ENCODE data around the gene FKBP1B. TPM values are rescaled to one million over a fixed set of nuclear protein-coding genes. Genes with fewer than 3 reads are reported as not detected.
"Not testable (repeated sequence)": the region's sequence is repeated elsewhere in the genome, so short reads cannot be mapped to it uniquely, and the experiment has no call there.

The FKBP1B gene
- total RNA-seq, 2 donors from 2014 or later, result 0.64 to 1.4 TPM

DNA sequence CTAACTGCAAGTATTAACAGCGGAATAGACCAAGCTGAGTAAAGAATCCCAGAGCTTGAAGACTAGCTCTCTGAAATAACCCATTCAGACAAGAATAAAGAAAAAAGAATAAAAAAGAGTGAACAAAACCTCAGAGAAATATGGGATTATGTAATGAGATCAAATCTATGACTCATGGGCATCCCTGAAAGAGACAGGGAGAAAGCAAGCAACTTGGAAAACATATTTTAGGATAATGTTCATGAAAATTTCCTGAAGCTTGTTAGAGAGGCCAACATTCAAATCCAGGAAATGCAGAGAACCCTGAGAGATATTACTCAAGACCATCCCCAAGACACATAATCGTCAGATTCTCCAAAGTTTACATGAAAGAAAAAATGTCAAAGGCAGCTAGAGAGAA, 56.3 kb downstream of the FKBP1B start:
- DNase-seq (ENCODE audit: low spot score in 2 of 2), result no peak
- Mint-ChIP-seq H3K27ac (no peak overlapping the region), H3K9me3 (peaks cover 28 to 29% of the 10 kb centered on the region in 2 donors), H3K36me3 (peaks cover 7 to 29% of the 10 kb centered on the region in 2 donors)
- no peak for ATAC-seq

DNA sequence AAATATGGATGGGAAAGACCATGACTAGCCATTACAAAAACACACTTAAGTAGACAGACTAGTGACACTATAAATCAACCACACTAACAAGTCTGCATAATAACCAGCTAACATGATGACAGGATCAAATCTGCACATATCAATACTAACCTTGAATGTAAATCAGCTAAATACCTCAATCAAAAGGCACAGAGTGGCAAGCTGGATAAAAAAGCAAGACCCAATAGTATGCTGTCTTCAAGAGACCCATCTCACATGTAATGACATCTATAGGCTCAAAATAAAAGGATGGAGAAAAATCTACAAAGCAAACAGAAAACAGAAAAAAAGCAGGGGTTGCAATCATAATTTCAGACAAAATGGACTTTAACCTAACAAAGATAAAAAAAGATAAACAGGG, 57.2 kb downstream of the FKBP1B start:
- Mint-ChIP-seq H3K36me3 (peaks cover 7 to 28% of the 10 kb centered on the region in 2 donors), H3K27ac (no peak overlapping the region), H3K9me3 (peaks cover 28 to 29% of the 10 kb centered on the region in 2 donors)
- DNase-seq (ENCODE audit: low spot score in 2 of 2) (no peak), ATAC-seq (no peak)

- Mint-ChIP-seq H3K9me3 (peaks cover 28 to 29% of the 10 kb centered on the region in 2 donors), H3K36me3 (peaks cover 7 to 28% of the 10 kb centered on the region in 2 donors), H3K27ac (no peak overlapping the region)
- DNase-seq (ENCODE audit: low spot score in 2 of 2) (no peak), ATAC-seq (no peak)
Measured at GRCh38 chr2:24107336-24107735, 57.8 kb downstream of the FKBP1B start.

- not testable (repeated sequence) for DNase-seq (ENCODE audit: low spot score in 2 of 2); H3K27ac Mint-ChIP-seq; ATAC-seq
- peaks cover 28 to 29% of the 10 kb centered on the region in 2 donors for H3K9me3 Mint-ChIP-seq
- H3K36me3 Mint-ChIP-seq, result peaks cover 7 to 28% of the 10 kb centered on the region in 2 donors
Measured at GRCh38 chr2:24109431-24109830, 59.9 kb downstream of the FKBP1B start.

DNA sequence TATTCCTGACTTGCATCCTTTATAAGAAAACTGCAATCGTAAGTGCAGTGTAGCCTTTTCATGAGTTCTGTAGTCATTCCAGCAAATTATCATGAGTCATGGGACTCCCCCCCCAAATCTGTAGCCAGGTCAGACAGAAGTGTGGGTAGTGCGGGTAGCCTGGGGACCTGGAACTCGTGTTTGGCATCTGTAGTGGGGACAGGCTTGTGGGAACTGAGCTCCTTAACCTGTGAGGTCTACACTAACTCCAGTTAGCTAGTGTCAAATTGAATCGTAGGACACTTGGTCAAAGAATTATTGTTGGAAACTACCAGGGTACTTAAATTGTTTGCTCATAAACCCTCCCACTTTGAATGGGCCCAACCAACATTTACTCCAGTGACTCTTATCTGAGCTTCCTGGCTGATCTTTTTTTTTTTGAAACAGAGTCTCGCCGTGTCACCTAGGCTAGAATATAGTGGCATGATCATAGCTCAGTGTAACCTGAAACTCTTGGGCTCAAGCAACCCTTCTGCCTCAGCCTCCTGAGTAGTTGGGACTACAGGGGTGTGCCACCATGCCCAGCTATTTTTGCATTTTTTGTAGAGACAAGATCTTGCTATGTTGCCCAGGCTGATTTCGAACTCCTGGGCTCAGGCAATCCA, 61.2 kb downstream of the FKBP1B start:
- ATAC-seq (peak in 1 of 2 donors; percentile 29), DNase-seq (ENCODE audit: low spot score in 2 of 2) (no peak)
- Mint-ChIP-seq H3K36me3 (peaks cover 7 to 18% of the 10 kb centered on the region in 2 donors), H3K9me3 (peaks cover 19 to 20% of the 10 kb centered on the region in 2 donors), H3K27ac (no peak overlapping the region)

DNA sequence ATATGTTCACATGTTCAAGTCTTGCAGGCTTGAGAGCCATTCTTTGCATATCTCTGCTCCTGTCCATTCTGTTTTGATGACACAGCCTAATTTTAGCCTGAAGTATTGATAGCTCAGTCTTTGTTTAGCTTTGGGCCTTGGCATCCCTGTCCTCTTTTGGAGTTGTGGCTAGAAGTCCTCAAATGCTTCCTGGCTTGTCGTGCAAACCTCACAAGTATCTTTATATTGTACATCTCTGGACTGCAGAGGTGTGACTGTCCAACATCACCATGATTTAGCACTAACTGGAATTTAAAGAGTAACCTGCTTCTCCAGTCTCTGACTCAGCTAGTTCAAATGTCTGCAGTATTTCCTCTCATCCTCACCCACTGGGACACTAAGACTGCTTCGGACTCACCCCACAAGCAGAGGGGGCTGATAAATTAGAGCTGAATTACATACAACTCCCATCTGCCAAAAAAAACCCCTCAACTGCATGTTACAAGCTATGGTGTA, 61.9 kb downstream of the FKBP1B start:
- no peak for DNase-seq (ENCODE audit: low spot score in 2 of 2)
- peaks cover 16 to 19% of the 10 kb centered on the region in 2 donors for H3K9me3 Mint-ChIP-seq
- no peak overlapping the region for H3K27ac Mint-ChIP-seq
- ATAC-seq, result no peak
- H3K36me3 Mint-ChIP-seq, result peaks cover 7 to 15% of the 10 kb centered on the region in 2 donors

Other genes starting within 250 kb of the FKBP1B start
- 10 to 100 TPM; 16.1 to 16.7 TPM for gene ATAD2B, start 122.6 kb upstream of the FKBP1B start, total RNA-seq
- gene UBXN2A, start 109.3 kb upstream of the FKBP1B start, total RNA-seq, result 10 to 100 TPM in 1 of 2 donors, 1 to 10 TPM in 1; 9.3 to 13.0 TPM
- under 1 TPM in 1 of 2 donors, not detected in 1; 0.16 TPM for gene MFSD2B, start 39.7 kb upstream of the FKBP1B start, total RNA-seq
- gene WDCP, start 2.4 kb upstream of the FKBP1B start, total RNA-seq, result 10 to 100 TPM; 16.9 to 24.5 TPM
- 100 to 1,000 TPM; 137 to 171 TPM for gene SF3B6, start 26.6 kb downstream of the FKBP1B start, total RNA-seq
- gene TP53I3, start 35.1 kb downstream of the FKBP1B start, total RNA-seq, result 1 to 10 TPM; 1.8 to 2.6 TPM
- not detected for gene PFN4, start 73.6 kb downstream of the FKBP1B start, total RNA-seq
- 1 to 10 TPM; 5.8 to 7.9 TPM for gene FAM228B, start 73.7 kb downstream of the FKBP1B start, total RNA-seq
- gene FAM228A, start 125.3 kb downstream of the FKBP1B start, total RNA-seq, result under 1 TPM; 0.14 to 0.30 TPM

Data from activated naive CD4-positive, alpha-beta T cell treated with anti-CD3 and anti-CD28 coated beads, Interleukin-2, amount 50 U/mL, for 72 hours (primary cell).